NT2/D1 (cell line): ENCODE data around the gene KRT6C.
"Not testable (repeated sequence)": the region's sequence is repeated elsewhere in the genome, so short reads cannot be mapped to it uniquely, and the experiment has no call there.

ENCODE experiments used
- DNase-seq: peaks from one replicate; pipeline ENCODE4 v3.0.0-alpha.2; 2011; ENCODE audit warnings: low read depth, low spot score
- H3K27me3 ChIP-seq: 2 replicates; pipeline ENCODE4 v1.6.0; 2011; ENCODE audit warnings: mild to moderate bottlenecking; ENCODE audit not compliant: insufficient read length, insufficient read depth
- H3K36me3 ChIP-seq: 2 replicates; pipeline ENCODE4 v1.6.1; 2011; ENCODE audit warnings: mild to moderate bottlenecking, low read length, mixed read lengths; ENCODE audit not compliant: insufficient read depth, insufficient read length
- H3K4me1 ChIP-seq: 2 replicates; pipeline ENCODE4 v1.5.1; 2011; ENCODE audit not compliant: insufficient read depth, insufficient read length
- H3K4me3 ChIP-seq: 2 replicates; pipeline ENCODE4 v1.5.1; 2011; ENCODE audit warnings: low read depth; ENCODE audit not compliant: insufficient read length
- H3K9ac ChIP-seq: 2 replicates; pipeline ENCODE4 v1.6.0; 2011; ENCODE audit warnings: low read depth; ENCODE audit not compliant: insufficient read length
- H3K9me3 ChIP-seq: 2 replicates; pipeline ENCODE4 v1.5.1; 2011; ENCODE audit warnings: mild to moderate bottlenecking, low read length; ENCODE audit not compliant: insufficient read depth
- SUZ12 ChIP-seq: IDR thresholded peaks from 2 replicates; pipeline ENCODE4 v1.6.1; 2011; ENCODE audit not compliant: insufficient read length, insufficient read depth; ENCODE audit errors: extremely low read depth
- YY1 ChIP-seq: IDR thresholded peaks from 2 replicates; pipeline ENCODE4 v1.6.1; 2011; ENCODE audit not compliant: insufficient read length, insufficient read depth
- ZNF274 ChIP-seq: IDR thresholded peaks from 2 replicates; pipeline ENCODE4 v1.6.1; 2011; ENCODE audit warnings: mild to moderate bottlenecking, low read depth, low read length

Gene KRT6C

DNA sequence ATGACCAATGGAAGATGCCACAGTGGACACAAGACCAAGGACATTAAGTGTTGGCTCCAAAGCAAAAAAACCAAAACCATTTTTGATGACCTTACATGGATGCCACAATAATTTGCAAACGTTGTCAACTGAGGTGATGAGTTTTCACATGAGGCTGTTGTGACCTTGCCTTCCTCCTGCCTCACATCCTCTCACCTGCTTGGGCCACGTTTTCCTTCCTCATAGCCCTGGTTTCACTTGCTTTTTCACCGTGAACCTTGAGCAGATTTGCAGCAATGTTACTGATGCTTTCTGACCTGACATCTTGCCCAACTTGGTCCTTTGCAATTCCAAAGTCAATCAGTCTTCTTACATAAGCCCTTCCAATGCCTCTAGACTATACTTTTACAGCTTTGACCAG lies 25.4 kb downstream of the KRT6C start:
- no peak overlapping the region for H3K9ac ChIP-seq
- no peaks in the 10 kb centered on the region for H3K4me1 ChIP-seq
- no peaks in the 10 kb centered on the region for H3K9me3 ChIP-seq
- H3K4me3 ChIP-seq, result no peak overlapping the region
- no peaks in the 10 kb centered on the region for H3K27me3 ChIP-seq
- H3K36me3 ChIP-seq, result no peaks in the 10 kb centered on the region
- TF ChIP-seq ZNF274 (no peak), SUZ12 (no peak), YY1 (no peak)
- DNase-seq, result no peak

DNA sequence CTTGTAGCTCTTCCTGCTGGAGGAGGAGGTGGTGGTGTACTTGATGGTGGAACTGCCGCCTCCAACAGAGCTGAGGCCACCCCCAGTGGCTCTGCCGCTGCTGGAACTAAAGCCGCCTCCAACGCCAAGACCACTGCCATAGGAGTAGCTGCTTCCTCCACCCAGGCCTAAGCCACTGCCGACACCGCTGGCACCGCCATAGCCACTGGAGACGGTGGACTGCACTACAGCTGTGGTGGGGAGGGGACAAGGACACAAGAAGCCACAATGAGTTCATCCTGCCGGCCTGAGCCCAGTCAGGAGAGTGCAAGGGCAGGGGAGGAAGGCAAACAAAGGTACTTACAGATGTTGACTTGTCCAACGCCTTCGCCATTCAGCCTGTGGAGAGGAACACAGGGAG lies 26.4 kb downstream of the KRT6C start:
- H3K4me1 ChIP-seq, H3K36me3 ChIP-seq, H3K9ac ChIP-seq, H3K27me3 ChIP-seq, H3K4me3 ChIP-seq, H3K9me3 ChIP-seq, DNase-seq: not testable (repeated sequence)

DNA sequence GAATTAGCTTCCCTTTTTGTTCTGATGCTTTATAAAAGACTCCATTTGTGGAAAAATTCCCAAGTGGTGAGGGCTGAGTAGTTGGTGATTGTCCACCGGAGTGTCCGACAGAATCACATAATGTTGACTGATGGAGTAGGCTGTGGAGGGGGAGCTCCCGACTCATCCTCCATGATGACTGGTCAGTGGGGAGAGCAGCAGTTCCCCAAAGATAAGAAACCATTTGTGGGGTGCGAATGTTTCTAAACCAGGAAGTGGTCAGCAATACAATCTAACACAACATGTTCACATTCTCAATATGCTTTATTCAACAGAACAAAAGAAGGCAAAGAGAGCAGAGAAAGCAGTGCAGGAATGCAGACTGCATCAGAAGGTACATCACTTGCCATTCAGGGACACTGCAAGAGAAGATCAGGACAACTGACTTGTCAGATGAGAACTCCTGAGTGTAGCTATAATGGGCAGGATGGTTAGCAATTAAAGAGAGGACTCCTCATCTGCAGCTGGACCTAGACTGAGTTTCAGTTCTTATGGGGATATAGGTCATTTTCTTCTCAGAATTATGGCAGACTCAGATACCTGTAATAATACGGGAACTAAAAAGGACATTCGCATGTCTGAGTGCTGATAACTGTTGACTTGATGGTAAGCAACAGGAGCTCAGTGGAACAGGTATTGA lies 27.1 kb downstream of the KRT6C start:
- no peak for DNase-seq
- TF ChIP-seq ZNF274 (no peak), YY1 (no peak), SUZ12 (no peak)
- Histone ChIP-seq H3K9ac (no peak overlapping the region), H3K9me3 (no peaks in the 10 kb centered on the region), H3K4me1 (no peaks in the 10 kb centered on the region), H3K27me3 (no peaks in the 10 kb centered on the region), H3K4me3 (no peak overlapping the region), H3K36me3 (no peaks in the 10 kb centered on the region)

DNA sequence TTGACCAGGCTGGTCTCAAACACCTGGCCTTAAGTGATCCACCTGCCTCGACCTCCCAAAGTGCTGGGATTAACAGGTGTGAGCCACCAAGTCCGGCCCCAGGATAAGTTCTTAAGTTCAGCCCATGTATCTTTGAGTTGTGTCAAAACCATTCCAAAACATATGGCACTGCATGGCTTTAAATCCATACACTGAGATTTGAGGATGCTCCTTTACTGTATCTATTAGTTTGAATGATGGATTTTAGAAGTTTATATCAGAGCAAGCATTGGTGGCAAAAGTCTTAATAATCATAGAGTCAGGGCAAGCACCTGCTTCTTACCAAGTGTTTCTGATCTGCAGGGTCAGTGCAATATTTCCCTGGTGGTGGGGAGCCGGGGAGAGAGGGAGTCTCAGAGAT lies 27.7 kb downstream of the KRT6C start:
- Histone ChIP-seq H3K4me3 (no peak overlapping the region), H3K9ac (no peak overlapping the region), H3K4me1 (no peaks in the 10 kb centered on the region), H3K27me3 (no peaks in the 10 kb centered on the region), H3K36me3 (no peaks in the 10 kb centered on the region), H3K9me3 (no peaks in the 10 kb centered on the region)
- no peak for DNase-seq
- TF ChIP-seq YY1 (no peak), SUZ12 (no peak), ZNF274 (no peak)

DNA sequence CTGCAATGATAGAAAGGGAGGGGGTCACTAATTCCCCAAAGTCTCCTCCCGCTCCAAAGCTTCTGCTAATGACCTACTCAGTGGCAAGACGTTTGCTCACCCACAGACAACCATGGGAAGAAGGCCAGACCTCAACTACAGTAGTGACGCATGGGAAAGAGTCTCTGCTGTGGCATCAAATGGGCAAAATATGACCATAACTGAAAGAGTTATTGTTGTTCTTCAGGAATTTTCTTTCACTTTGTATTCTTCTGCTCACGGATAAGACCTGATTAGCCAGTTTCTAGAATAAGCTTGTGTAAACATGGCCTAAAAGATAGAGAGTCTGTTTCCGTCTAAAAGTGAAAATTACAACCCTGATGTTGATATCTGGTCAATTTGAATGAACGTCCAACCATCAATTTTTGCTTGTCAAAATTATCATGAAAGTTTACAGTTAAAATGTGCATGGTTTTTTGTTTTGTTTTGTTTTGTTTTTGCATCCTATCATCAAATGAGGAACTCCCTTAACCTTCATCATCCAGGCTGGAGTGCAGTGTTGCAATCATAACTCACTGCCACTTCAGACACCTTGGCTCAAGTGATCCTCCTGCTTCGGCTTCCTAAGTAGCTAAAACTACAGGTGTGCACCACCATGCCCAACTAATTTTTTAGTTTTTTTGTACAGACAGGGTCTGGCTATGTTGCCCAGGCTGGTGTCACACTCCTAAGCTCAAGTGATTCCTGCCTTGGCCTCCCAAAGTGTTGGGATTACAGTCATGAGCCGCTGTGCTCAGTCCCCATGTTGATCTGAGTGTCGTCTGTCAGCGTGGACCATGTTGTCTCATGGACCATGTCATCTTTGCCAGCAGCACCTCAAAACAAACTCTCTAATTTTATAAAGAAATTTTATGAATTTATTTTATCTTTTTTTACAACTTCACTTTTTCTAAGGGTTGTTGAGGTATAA lies 28.7 kb downstream of the KRT6C start:
- Histone ChIP-seq H3K27me3 (no peaks in the 10 kb centered on the region), H3K4me1 (no peaks in the 10 kb centered on the region), H3K9ac (no peak overlapping the region), H3K9me3 (no peaks in the 10 kb centered on the region), H3K4me3 (no peak overlapping the region), H3K36me3 (no peaks in the 10 kb centered on the region)
- no peak for DNase-seq
- TF ChIP-seq YY1, result no peak
- TF ChIP-seq ZNF274, result no peak
- TF ChIP-seq SUZ12, result no peak

DNA sequence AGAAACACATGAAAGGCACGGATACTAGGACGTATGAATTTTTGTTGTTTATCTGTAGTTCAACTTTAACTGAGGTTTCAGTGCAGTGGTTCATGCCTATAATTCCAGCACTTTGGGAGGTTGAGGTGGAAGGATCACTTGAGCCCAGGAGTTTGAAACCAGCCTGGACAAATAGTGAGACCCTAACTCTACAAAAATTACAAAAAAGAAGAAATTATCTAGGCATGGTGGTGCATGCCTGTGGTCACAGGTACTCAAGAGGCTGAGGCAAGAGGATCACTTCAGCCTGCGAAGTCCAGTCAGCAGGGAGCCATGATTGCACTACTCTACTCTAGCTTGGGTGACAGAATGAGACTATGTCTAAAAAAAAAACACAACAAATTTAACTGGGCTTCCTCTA lies 29.6 kb downstream of the KRT6C start:
- H3K4me1 ChIP-seq, result no peaks in the 10 kb centered on the region
- no peak overlapping the region for H3K9ac ChIP-seq
- no peaks in the 10 kb centered on the region for H3K36me3 ChIP-seq
- TF ChIP-seq YY1 (no peak), ZNF274 (no peak), SUZ12 (no peak)
- DNase-seq, result no peak
- H3K4me3 ChIP-seq, result no peak overlapping the region
- H3K9me3 ChIP-seq, result no peaks in the 10 kb centered on the region
- no peaks in the 10 kb centered on the region for H3K27me3 ChIP-seq

DNA sequence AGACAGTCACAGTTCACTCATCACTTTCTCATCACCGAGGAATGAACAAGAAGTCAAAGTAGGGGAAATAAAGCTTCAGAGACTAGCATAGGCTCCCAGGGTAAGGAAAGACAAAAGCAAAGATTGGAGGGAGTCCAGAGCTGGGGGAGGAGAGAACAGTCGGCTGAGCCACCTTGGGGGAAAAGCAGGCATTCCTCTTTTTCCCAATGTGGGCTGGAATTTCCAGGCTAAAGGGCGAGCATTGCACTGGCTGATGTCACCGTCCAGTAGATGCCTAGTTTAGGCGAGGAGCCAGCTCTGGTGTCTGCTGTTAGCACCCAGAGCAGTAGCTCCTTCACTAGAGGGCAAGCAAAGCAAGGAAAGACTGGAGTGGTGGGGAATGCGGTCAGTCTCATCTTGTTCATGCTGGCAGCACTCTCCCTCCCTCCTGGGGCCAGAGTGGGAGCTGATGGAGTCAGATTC lies 31.0 kb downstream of the KRT6C start:
- H3K4me3 ChIP-seq, result no peak overlapping the region
- H3K36me3 ChIP-seq, result no peaks in the 10 kb centered on the region
- no peak overlapping the region for H3K9ac ChIP-seq
- peak; percentile 54 for DNase-seq
- no peaks in the 10 kb centered on the region for H3K4me1 ChIP-seq
- no peak for TF ChIP-seq YY1
- no peak for TF ChIP-seq ZNF274
- TF ChIP-seq SUZ12, result no peak
- H3K27me3 ChIP-seq, result no peaks in the 10 kb centered on the region
- H3K9me3 ChIP-seq, result no peaks in the 10 kb centered on the region
